Small intestine (tissue), 7 donors: ENCODE measurements around the gene ATRX. TPM values are rescaled to one million over a fixed set of nuclear protein-coding genes. Genes with fewer than 3 reads are reported as not detected.
"Not testable (repeated sequence)": the region's sequence is repeated elsewhere in the genome, so short reads cannot be mapped to it uniquely, and the experiment has no call there.

ENCODE experiments used
- DNase-seq, 2 donors: peaks; one replicate each; pipeline versions ENCODE4 v3.0.0 to v3.0.0-alpha.2; 2013
- FAIRE-seq: peaks from 2 replicates; lab custom pipeline; 2012; peaks lifted over from hg19 to GRCh38; lab: Jason Lieb, UNC
- H3K27ac ChIP-seq, 3 donors: one replicate each; pipeline ENCODE4 v1.5.1; 2013; ENCODE audit warnings: low read length in 2 of 3, mild to moderate bottlenecking in 2 of 3, control low read depth in 1 of 3, inconsistent platforms in 1 of 3, low read depth in 1 of 3, moderate library complexity in 1 of 3
- H3K27me3 ChIP-seq, 3 donors: one replicate each; pipeline ENCODE4 v1.6.1; 2013; ENCODE audit warnings: low read length in 3 of 3, inconsistent platforms in 1 of 3; ENCODE audit not compliant: control insufficient read depth in 3 of 3, insufficient read depth in 3 of 3
- H3K36me3 ChIP-seq, 3 donors: one replicate each; pipeline ENCODE4 v1.6.1; 2013; ENCODE audit warnings: low read length in 3 of 3, inconsistent platforms in 1 of 3, low read depth in 1 of 3, mild to moderate bottlenecking in 1 of 3, moderate library complexity in 1 of 3; ENCODE audit not compliant: control insufficient read depth in 3 of 3, insufficient read depth in 2 of 3
- H3K4me1 ChIP-seq, 3 donors: one replicate each; pipeline ENCODE4 v1.6.1; 2013; ENCODE audit warnings: low read length in 2 of 3, inconsistent platforms in 1 of 3, low read depth in 1 of 3, mild to moderate bottlenecking in 1 of 3, moderate library complexity in 1 of 3; ENCODE audit not compliant: control insufficient read depth in 3 of 3, insufficient read depth in 2 of 3
- H3K4me3 ChIP-seq, 3 donors: one replicate each; pipeline ENCODE4 v1.5.1; 2013; ENCODE audit warnings: low read length in 3 of 3, control low read depth in 1 of 3, inconsistent platforms in 1 of 3, low read depth in 1 of 3, mild to moderate bottlenecking in 1 of 3, moderate library complexity in 1 of 3
- H3K9me3 ChIP-seq, 2 donors: one replicate each; pipeline ENCODE4 v1.6.1; 2013; ENCODE audit warnings: low read depth in 1 of 2, low read length in 1 of 2; ENCODE audit not compliant: control insufficient read depth in 2 of 2, insufficient read depth in 1 of 2
- WGBS, 3 donors: extraction: QIAGEN DNeasy Blood & Tissue Kit; methylation state at CpG; one replicate each; pipeline ENCODE4 v1.1.7; 2013; 5-methylcytosine and 5-hydroxymethylcytosine counted together
- polyA plus RNA-seq, 4 donors: library from polyadenylated mRNA; stranded (reverse) in 3 of 4; unstranded in 1 of 4; fragments of 200-250 nt in 3 of 4; fragments of 120-200 nt in 1 of 4; gene quantifications; one replicate each; pipeline versions ENCODE4 v1.2.1 to v1.2.3, GENCODE V29; 2013
- donor health status: healthy with polysubstance abuse.
- donor health status: control.
- donor health status: control.
- donor health status: Bipolar disorder and iron deficiency.
- donor health status: healthy.

Gene ATRX
- polyA plus RNA-seq, 4 donors, result 6.3 to 35.6 (median 9.4) TPM

DNA sequence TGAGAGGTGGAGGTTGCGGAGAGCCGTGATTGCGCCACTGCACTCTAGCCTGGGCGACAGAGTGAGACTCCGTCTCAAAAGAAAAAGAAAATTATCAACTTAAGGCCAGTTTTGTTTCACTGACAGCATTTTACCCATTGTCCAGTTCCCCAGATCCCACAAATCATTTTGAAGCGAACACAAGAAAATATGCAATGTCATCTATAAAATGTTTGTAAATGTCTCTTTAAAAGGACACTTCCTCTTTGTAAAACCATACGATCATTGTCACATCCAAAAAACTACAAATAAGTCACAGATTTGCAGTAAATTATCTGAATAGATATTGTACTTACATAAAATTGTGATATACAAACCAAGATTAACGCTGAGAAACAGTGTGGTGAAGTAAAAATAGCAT lies 147.6 kb downstream of the ATRX start:
- Histone ChIP-seq H3K36me3 (peaks cover 0 to 5% (median 0%) of the 10 kb centered on the region in 3 donors), H3K27me3 (no peaks in the 10 kb centered on the region), H3K9me3 (no peaks in the 10 kb centered on the region), H3K27ac (no peak overlapping the region), H3K4me3 (no peak overlapping the region), H3K4me1 (no peaks in the 10 kb centered on the region)
- no peak for DNase-seq
- WGBS, 3 donors, result 88 to 95% (median 94%) methylated on average over 8 of the region's 8 CpGs
- no peak for FAIRE-seq

DNA sequence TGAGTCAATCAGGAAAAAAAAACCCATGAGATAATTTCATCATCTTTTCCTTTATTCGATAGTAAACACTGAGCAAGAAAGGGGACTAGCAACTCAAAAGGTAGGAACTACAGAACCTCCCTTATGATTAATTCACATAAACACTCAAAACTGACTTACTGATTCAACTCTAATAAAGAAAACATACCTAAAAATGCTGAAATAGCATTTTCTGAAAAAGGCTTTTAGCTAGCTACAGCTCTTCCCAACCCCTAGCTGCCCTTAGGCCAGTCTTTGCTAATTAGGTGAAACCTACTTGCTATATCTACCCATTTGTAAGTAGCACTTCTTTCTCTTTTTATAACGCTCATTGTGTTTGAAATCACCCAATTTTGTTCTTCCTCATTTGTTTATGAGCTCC lies 150.6 kb downstream of the ATRX start:
- FAIRE-seq (no peak), DNase-seq (no peak)
- Histone ChIP-seq H3K27me3 (no peaks in the 10 kb centered on the region), H3K9me3 (no peaks in the 10 kb centered on the region), H3K27ac (no peak overlapping the region), H3K36me3 (peaks cover 0 to 3% (median 0%) of the 10 kb centered on the region in 3 donors), H3K4me3 (no peak overlapping the region), H3K4me1 (no peaks in the 10 kb centered on the region)
- WGBS, 3 donors, result 82 to 95% (median 91%) methylated on average over 2 of the region's 2 CpGs

DNA sequence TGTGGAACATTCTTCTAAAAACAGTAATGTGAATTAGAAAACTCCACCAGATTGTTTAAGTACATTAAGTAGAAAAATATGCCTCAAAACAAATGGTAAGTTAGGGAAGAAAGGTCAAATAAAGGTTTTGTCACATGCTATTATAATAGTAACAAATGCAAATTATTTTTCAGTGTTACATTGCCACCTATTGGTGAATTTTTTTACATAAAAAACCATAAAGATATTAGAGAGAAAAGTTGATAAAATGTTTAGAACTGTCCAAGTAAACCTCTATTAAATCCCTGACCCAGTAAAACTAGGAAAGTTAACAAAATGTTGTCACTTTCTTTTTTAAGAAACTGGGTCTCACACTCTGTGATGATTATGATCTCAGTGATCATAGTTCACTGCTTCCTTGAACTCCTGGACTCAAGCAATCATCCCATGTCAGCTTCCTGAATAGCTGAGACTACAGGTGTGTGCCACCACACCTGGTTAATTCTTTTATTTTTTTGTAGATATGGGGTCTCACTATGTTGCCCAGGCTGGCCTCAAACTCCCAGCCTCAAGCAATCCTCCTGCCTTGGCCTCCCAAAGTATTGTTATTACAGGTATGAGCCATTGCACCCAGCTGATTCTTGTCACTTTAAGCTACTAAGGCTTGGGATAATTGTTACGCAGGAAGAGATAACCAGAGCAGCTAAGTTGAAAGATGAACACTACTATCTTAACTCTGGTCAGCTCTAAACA lies 157.6 kb downstream of the ATRX start:
- DNase-seq (peak; percentile 0 to 45), FAIRE-seq (no peak)
- H3K4me1 ChIP-seq, result no peaks in the 10 kb centered on the region
- H3K36me3 ChIP-seq, result peaks cover 0 to 4% (median 0%) of the 10 kb centered on the region in 3 donors
- no peaks in the 10 kb centered on the region for H3K27me3 ChIP-seq
- 77 to 96% (median 79%) methylated on average over 1 of the region's 1 CpG for WGBS, 3 donors
- no peak overlapping the region for H3K27ac ChIP-seq
- no peaks in the 10 kb centered on the region for H3K9me3 ChIP-seq
- no peak overlapping the region for H3K4me3 ChIP-seq

DNA sequence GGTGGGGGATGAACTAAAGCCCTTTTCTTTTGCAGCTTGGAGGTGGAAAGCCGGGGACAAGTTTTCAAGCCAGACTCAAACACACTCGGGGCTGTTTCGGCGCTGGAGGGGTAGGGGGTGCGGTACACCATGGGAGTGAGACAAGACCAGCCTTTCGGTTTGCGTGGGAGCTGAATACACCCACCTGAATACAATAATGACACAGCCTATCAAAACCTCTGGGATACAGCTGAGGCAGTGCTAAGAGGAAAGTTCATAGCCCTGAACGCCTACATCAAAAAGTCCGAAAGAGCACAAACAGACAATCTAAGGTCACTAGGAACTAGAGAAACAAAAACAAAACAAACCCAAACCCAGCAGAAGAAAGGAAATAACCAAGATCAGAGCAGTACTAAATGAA lies 163.3 kb downstream of the ATRX start:
- DNase-seq (no peak), FAIRE-seq (no peak)
- H3K4me3 ChIP-seq, result no peak overlapping the region
- no peaks in the 10 kb centered on the region for H3K9me3 ChIP-seq
- no peak overlapping the region for H3K27ac ChIP-seq
- H3K36me3 ChIP-seq, result peaks cover 0 to 5% (median 0%) of the 10 kb centered on the region in 3 donors
- H3K27me3 ChIP-seq, result no peaks in the 10 kb centered on the region
- 75 to 94% (median 89%) methylated on average over 9 of the region's 9 CpGs for WGBS, 3 donors
- no peaks in the 10 kb centered on the region for H3K4me1 ChIP-seq

DNA sequence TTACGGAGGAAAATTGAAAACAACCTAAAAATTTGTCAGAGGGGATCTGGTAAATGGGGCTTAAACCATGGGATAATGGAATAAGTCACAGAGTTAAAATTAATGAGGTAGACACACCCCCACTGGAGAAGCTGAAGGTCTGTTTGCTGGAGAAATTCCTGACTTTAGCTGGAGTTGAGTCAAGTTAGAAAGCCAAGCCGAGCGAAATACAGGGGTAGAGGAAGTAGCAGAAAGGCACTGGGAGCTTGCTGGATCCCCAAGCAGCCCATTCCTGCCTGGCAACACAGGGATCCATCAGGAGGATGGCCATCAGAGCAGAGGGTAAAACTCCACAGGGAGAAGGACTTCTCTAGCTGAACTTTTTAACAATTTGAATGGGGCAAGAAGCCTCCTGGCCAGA lies 163.8 kb downstream of the ATRX start:
- no peaks in the 10 kb centered on the region for H3K27me3 ChIP-seq
- peaks cover 0 to 3% (median 0%) of the 10 kb centered on the region in 3 donors for H3K36me3 ChIP-seq
- WGBS, 3 donors, result 77 to 84% (median 78%) methylated on average over 1 to 3 of the region's 3 CpGs
- H3K4me3 ChIP-seq, result no peak overlapping the region
- FAIRE-seq, result no peak
- no peak for DNase-seq
- H3K9me3 ChIP-seq, result no peaks in the 10 kb centered on the region
- no peak overlapping the region for H3K27ac ChIP-seq
- H3K4me1 ChIP-seq, result no peaks in the 10 kb centered on the region

DNA sequence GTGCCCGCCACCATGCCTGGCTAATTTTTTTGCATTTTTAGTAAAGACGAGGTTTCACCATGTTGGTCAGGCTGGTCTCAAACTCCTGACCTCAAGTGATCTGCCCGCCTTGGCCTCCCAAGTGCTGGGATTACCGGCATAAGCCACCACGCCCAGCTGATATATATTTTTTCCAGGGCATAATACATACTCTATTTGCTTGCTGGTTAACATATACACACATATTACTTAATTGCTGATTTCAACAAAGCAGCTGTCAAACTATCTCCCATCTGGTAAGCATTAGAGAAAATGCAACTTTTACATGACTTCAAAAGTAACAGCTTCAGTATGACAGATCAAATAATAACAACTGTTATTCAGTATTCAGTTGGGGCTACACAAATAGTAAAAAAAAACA lies 164.6 kb downstream of the ATRX start:
- H3K27me3 ChIP-seq, H3K36me3 ChIP-seq, H3K4me3 ChIP-seq, FAIRE-seq, DNase-seq, H3K27ac ChIP-seq, H3K9me3 ChIP-seq, H3K4me1 ChIP-seq: not testable (repeated sequence)
- WGBS, 3 donors, result 78 to 81% (median 79%) methylated on average over 5 of the region's 5 CpGs

DNA sequence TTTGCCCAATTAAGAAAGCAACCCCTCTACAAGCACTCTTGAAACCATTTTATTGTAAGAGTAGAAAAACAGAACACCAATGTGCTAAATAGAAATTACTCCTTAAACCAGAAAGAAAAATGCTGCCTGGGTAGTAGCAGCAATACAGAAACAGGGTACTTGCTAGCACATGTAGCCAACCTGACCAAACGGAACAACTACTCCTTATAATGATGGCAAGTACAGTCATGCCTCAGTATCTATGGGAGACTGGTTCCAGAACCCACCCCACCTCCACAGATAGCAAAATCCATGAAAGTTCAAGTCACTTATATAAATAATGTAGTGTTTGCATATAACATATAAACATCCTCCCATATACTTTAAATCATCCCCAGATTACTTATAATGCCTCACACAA lies 168.8 kb downstream of the ATRX start:
- H3K4me1 ChIP-seq, result no peaks in the 10 kb centered on the region
- DNase-seq, result no peak
- H3K27me3 ChIP-seq, result no peaks in the 10 kb centered on the region
- WGBS, 3 donors, result 38 to 80% (median 47%) methylated on average over 1 of the region's 1 CpG
- peaks cover 0 to 6% (median 2%) of the 10 kb centered on the region in 3 donors for H3K36me3 ChIP-seq
- no peak for FAIRE-seq
- no peak overlapping the region for H3K4me3 ChIP-seq
- no peaks in the 10 kb centered on the region for H3K9me3 ChIP-seq
- H3K27ac ChIP-seq, result no peak overlapping the region

DNA sequence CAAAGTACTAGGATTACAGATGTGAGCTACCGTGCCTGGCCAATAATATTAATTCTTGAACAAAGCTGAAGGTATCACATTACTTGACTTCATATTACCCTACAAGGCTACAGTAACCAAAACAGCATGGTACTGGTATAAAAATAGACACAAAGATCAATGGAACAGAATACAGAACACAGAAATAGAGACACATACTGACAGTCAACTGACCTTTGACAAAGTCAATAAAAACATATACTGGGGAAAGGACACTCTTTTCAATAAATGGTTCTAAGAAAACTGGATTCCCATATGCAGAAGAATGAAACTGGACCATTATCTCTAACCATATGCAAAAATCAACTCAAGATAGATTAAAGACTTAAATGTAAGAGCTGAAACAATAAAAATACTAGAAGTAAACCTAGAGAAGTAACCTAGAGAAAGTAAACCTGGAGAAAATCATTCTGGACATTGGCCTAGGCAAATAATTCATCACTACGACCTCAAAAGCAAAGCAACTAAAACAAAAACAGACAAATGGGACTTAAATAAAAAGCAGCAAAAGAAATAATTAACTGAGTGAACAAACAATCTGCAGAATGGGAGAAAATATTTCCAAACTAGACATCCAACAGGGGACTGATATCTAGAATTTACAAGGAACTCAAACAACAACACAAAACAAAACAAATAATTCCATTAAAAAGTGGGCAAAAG lies 182.2 kb downstream of the ATRX start:
- peaks cover 0 to 2% (median 0%) of the 10 kb centered on the region in 3 donors for H3K36me3 ChIP-seq
- no peaks in the 10 kb centered on the region for H3K4me1 ChIP-seq
- no peaks in the 10 kb centered on the region for H3K27me3 ChIP-seq
- H3K27ac ChIP-seq, result no peak overlapping the region
- FAIRE-seq, result no peak
- no peak overlapping the region for H3K4me3 ChIP-seq
- 49 to 94% (median 50%) methylated on average over 2 of the region's 2 CpGs for WGBS, 3 donors
- DNase-seq, result no peak
- no peaks in the 10 kb centered on the region for H3K9me3 ChIP-seq
